B cell (primary cell): ENCODE measurements around the gene TSBP1.

Source experiments
- EZH2 ChIP-seq: IDR thresholded peaks from 2 replicates; pipeline ENCODE4 v1.6.1; 2012; ENCODE audit warnings: borderline replicate concordance, low read depth, mild to moderate bottlenecking, moderate library complexity, low read length; ENCODE audit not compliant: insufficient read depth, poor library complexity, severe bottlenecking
- TF ChIP-seq, protein P1 (sequence below): fragments of 200-600 bp; IDR thresholded peaks from one replicate; pipeline ENCODE4 v1.8.0; 2022; ENCODE audit warnings: antibody characterized with exemption, mild to moderate bottlenecking

DNA sequence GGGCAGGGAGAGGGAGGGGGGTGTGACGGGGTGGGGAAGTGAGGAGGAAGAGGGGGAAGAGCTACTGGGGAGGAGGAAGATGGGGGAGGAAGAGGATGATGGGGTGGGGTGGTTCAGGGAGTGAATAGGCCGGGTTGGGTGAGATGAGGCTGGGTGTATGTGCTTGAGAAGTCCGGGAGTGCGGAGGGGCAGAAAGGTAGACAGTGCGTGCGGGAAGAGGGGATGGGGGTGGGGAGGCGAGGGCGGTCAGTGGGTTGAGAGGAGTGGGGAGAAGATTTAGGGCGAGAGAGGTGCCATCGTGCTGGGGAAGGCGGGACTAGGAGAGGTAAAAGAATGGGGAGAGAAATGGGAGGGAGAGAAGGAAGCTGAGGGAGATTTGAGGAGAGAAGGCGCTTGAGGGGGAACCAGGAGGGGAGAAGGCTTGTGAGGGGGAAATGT lies 116.9 kb downstream of the TSBP1 start:
- TF ChIP-seq, protein P1, sequence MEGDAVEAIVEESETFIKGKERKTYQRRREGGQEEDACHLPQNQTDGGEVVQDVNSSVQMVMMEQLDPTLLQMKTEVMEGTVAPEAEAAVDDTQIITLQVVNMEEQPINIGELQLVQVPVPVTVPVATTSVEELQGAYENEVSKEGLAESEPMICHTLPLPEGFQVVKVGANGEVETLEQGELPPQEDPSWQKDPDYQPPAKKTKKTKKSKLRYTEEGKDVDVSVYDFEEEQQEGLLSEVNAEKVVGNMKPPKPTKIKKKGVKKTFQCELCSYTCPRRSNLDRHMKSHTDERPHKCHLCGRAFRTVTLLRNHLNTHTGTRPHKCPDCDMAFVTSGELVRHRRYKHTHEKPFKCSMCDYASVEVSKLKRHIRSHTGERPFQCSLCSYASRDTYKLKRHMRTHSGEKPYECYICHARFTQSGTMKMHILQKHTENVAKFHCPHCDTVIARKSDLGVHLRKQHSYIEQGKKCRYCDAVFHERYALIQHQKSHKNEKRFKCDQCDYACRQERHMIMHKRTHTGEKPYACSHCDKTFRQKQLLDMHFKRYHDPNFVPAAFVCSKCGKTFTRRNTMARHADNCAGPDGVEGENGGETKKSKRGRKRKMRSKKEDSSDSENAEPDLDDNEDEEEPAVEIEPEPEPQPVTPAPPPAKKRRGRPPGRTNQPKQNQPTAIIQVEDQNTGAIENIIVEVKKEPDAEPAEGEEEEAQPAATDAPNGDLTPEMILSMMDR = no peak
- TF ChIP-seq EZH2 = no peak
